Fibroblast of lung (primary cell): Measurements from ENCODE around the gene SCOC. TPM values are rescaled to one million over a fixed set of nuclear protein-coding genes. Genes with fewer than 3 reads are reported as not detected.

Experiments used
- DNase-seq, 2 donors: peaks; one replicate each; pipeline versions ENCODE4 v3.0.0 to v3.0.0-alpha.2; 2010; ENCODE audit warnings: low read depth in 2 of 2
- H2AFZ ChIP-seq: 2 replicates; pipeline ENCODE4 v1.5.1; 2012; ENCODE audit warnings: low read length, control low read depth, inconsistent platforms
- H3K27ac ChIP-seq: 2 replicates; pipeline ENCODE4 v1.5.1; 2011; ENCODE audit warnings: low read length, control low read depth; ENCODE audit not compliant: insufficient read depth
- H3K27me3 ChIP-seq: 2 replicates; pipeline ENCODE4 v1.5.1; 2011; ENCODE audit warnings: mild to moderate bottlenecking, low read length; ENCODE audit not compliant: control insufficient read depth, insufficient read depth
- H3K36me3 ChIP-seq: 2 replicates; pipeline ENCODE4 v1.5.1; 2011; ENCODE audit warnings: low read length; ENCODE audit not compliant: control insufficient read depth, insufficient read depth
- H3K4me1 ChIP-seq: 2 replicates; pipeline ENCODE4 v1.5.1; 2011; ENCODE audit warnings: low read length; ENCODE audit not compliant: control insufficient read depth, insufficient read depth; ENCODE audit errors: extremely low read depth
- H3K4me2 ChIP-seq: 2 replicates; pipeline ENCODE4 v1.5.1; 2011; ENCODE audit warnings: low read length, control low read depth; ENCODE audit not compliant: insufficient read depth; ENCODE audit errors: extremely low read depth
- H3K4me3 ChIP-seq, 4 experiments: fragments of 200-600 bp in 1 of 4; sonication (generic) in 1 of 4; replicated peaks in 1 of 4; 2 replicates each; pipeline ENCODE4 v1.5.1; 2011 to 2016; ENCODE audit warnings: low read length in 4 of 4, low read depth in 3 of 4, mild to moderate bottlenecking in 3 of 4, control low read depth in 2 of 4, inconsistent platforms in 1 of 4, mixed read lengths in 1 of 4; ENCODE audit not compliant: insufficient read depth in 1 of 4; ENCODE audit errors: control extremely low read depth in 1 of 4
- H3K79me2 ChIP-seq: 2 replicates; pipeline ENCODE4 v1.5.1; 2012; ENCODE audit warnings: mild to moderate bottlenecking, low read length, inconsistent platforms; ENCODE audit not compliant: control insufficient read depth, insufficient read depth
- H3K9ac ChIP-seq: 2 replicates; pipeline ENCODE4 v1.5.1; 2011; ENCODE audit warnings: mild to moderate bottlenecking, low read length, control low read depth; ENCODE audit not compliant: insufficient read depth
- H3K9me3 ChIP-seq: 2 replicates; pipeline ENCODE4 v1.5.1; 2012; ENCODE audit warnings: low read depth, low read length; ENCODE audit not compliant: control insufficient read depth, insufficient read depth
- H4K20me1 ChIP-seq: 2 replicates; pipeline ENCODE4 v1.5.1; 2011; ENCODE audit warnings: low read length; ENCODE audit not compliant: control insufficient read depth, insufficient read depth; ENCODE audit errors: extremely low read depth
- CTCF ChIP-seq, 2 donors: IDR thresholded peaks in 1 of 2; conservative IDR thresholded peaks in 1 of 2; 1 replicate in 1 of 2; 2 replicates in 1 of 2; pipeline ENCODE4 v1.5.1; 2011 to 2012; ENCODE audit warnings: low read length in 2 of 2, control low read depth in 1 of 2, inconsistent platforms in 1 of 2, low read depth in 1 of 2, mild to moderate bottlenecking in 1 of 2
- EZH2 ChIP-seq: IDR thresholded peaks from 2 replicates; pipeline ENCODE4 v1.5.1; 2012; ENCODE audit warnings: low read length, control low read depth, mild to moderate bottlenecking; ENCODE audit errors: missing control alignments
- polyA plus RNA-seq, 2 donors: library from polyadenylated mRNA; depleted of rRNA in 1 of 2; stranded (reverse) in 1 of 2; unstranded in 1 of 2; fragments of >200 nt; gene quantifications; 2 replicates each; pipeline ENCODE4 v1.2.1, GENCODE V29; 2011 to 2012; ENCODE audit warnings: missing spikeins in 1 of 2
- total RNA-seq: library from RNA; depleted of rRNA; stranded (reverse); fragments of >200 nt; gene quantifications from 2 replicates; pipeline ENCODE4 v1.2.1, GENCODE V29; 2014

Gene SCOC
- total and polyA plus RNA-seq, 2 donors (not counting 1 experiment from before 2014, with no cell fraction given), result 40.1 to 72.3 TPM

GRCh38 chr4:140357868-140358267, 15.6 kb upstream of the SCOC start:
- H3K4me3 ChIP-seq, result no peak overlapping the region
- H3K4me1 ChIP-seq, result no peaks in the 10 kb centered on the region
- no peaks in the 10 kb centered on the region for H4K20me1 ChIP-seq
- DNase-seq, result no peak
- H3K36me3 ChIP-seq, result no peaks in the 10 kb centered on the region
- no peaks in the 10 kb centered on the region for H3K27me3 ChIP-seq
- H3K79me2 ChIP-seq, result no peaks in the 10 kb centered on the region
- H3K9me3 ChIP-seq, result no peaks in the 10 kb centered on the region
- TF ChIP-seq CTCF (conservative IDR thresholded peaks at IDR 0.05 in 1 of 2, IDR thresholded peaks at IDR 0.05 in 1 of 2; ENCODE audit: low read depth in 1 of 2, low read length in 2 of 2) (no peak), EZH2 (no peak)
- no peak overlapping the region for H3K4me2 ChIP-seq
- H3K27ac ChIP-seq, result no peak overlapping the region
- H2AFZ ChIP-seq, result no peak overlapping the region
- no peak overlapping the region for H3K9ac ChIP-seq

- Histone ChIP-seq H3K9me3 (no peaks in the 10 kb centered on the region), H3K4me3 (no peak overlapping the region), H3K79me2 (no peaks in the 10 kb centered on the region), H3K27ac (no peak overlapping the region), H2AFZ (no peak overlapping the region), H3K27me3 (no peaks in the 10 kb centered on the region), H4K20me1 (no peaks in the 10 kb centered on the region), H3K9ac (no peak overlapping the region), H3K4me2 (no peak overlapping the region), H3K4me1 (no peaks in the 10 kb centered on the region), H3K36me3 (no peaks in the 10 kb centered on the region)
- no peak for TF ChIP-seq CTCF (conservative IDR thresholded peaks at IDR 0.05 in 1 of 2, IDR thresholded peaks at IDR 0.05 in 1 of 2; ENCODE audit: low read depth in 1 of 2, low read length in 2 of 2)
- no peak for TF ChIP-seq EZH2
- DNase-seq, result no peak
Observed at GRCh38 chr4:140358281-140358680, 15.2 kb upstream of the SCOC start.

- Histone ChIP-seq H3K9ac (no peak overlapping the region), H3K27me3 (no peaks in the 10 kb centered on the region), H3K27ac (no peak overlapping the region), H3K79me2 (no peaks in the 10 kb centered on the region), H3K36me3 (no peaks in the 10 kb centered on the region), H4K20me1 (no peaks in the 10 kb centered on the region), H2AFZ (no peak overlapping the region), H3K4me3 (no peak overlapping the region), H3K4me2 (no peak overlapping the region), H3K4me1 (no peaks in the 10 kb centered on the region), H3K9me3 (no peaks in the 10 kb centered on the region)
- DNase-seq, result peak; percentile 65 to 88
- no peak for TF ChIP-seq EZH2
- peak; percentile 85 to 88 for TF ChIP-seq CTCF (conservative IDR thresholded peaks at IDR 0.05 in 1 of 2, IDR thresholded peaks at IDR 0.05 in 1 of 2; ENCODE audit: low read depth in 1 of 2, low read length in 2 of 2)
Observed at GRCh38 chr4:140359562-140360427, 13.7 kb upstream of the SCOC start.
